Fibroblast of pulmonary artery (primary cell): Measurements from ENCODE around the gene NQO2.
A peak's percentile ranks its signal among the peaks of the same experiment; 100 is the strongest.

Experiments used
- DNase-seq: peaks from one replicate; pipeline ENCODE4 v3.0.0-alpha.2; 2010; ENCODE audit warnings: low read depth
- H3K4me3 ChIP-seq: replicated peaks from 2 replicates; pipeline ENCODE4 v1.5.1; 2011; ENCODE audit warnings: low read depth, mild to moderate bottlenecking, control low read depth, low read length, moderate library complexity
- CTCF ChIP-seq: IDR thresholded peaks from 2 replicates; pipeline ENCODE4 v1.5.1; 2011; ENCODE audit warnings: mild to moderate bottlenecking, control low read depth, low read length, inconsistent platforms; ENCODE audit errors: missing control alignments

NQO2 gene

GRCh38 chr6:2999618-3000557 is at the start of gene NQO2:
Gene NQO2, plus strand, starts transcription at chr6:2999894. Its CDS starts 6,659 bp downstream, at chr6:3006553.
- DNase-seq = peak; percentile 87

GRCh38 chr6:2950713-2951112 is 49.0 kb upstream of the NQO2 start:
- no peak for TF ChIP-seq CTCF
- H3K4me3 ChIP-seq = no peak overlapping the region
- no peak for DNase-seq

More at GRCh38 chr6:2999618-3000557, at the start of gene NQO2:
- no peak for TF ChIP-seq CTCF
- H3K4me3 ChIP-seq = peak within 1 kb of the TSS; percentile 83

- no peak overlapping the region for H3K4me3 ChIP-seq
- no peak for DNase-seq
- TF ChIP-seq CTCF = no peak
These were observed 48.0 kb upstream of the NQO2 start for GRCh38 chr6:2951728-2952127.

GRCh38 chr6:2952557-2953095 is 47.1 kb upstream of the NQO2 start:
- peak; percentile 97 for TF ChIP-seq CTCF
- peak; percentile 91 for DNase-seq
- no peak overlapping the region for H3K4me3 ChIP-seq

- H3K4me3 ChIP-seq = no peak overlapping the region
- TF ChIP-seq CTCF = no peak
- no peak for DNase-seq
These were observed 46.6 kb upstream of the NQO2 start for GRCh38 chr6:2953098-2953497.

- DNase-seq = no peak
- TF ChIP-seq CTCF = no peak
- H3K4me3 ChIP-seq = no peak overlapping the region
These were observed 42.6 kb upstream of the NQO2 start for GRCh38 chr6:2956930-2957685.
